ENCODE measurements around the gene PRH1.

PRH1 gene

GRCh38 chr12:10884086-10884725, at the start of gene PRH1:
Gene PRH1, minus strand, starts transcription at chr12:10884255. Its CDS starts 38 bp downstream, at chr12:10884217.
- Mint-ChIP-seq H3K4me1 (peaks cover 5% of the 10 kb centered on the region), H3K27ac (ENCODE audit: low read depth) (no peak within 1 kb of the TSS)

GRCh38 chr12:10928746-10929286, 44.8 kb upstream of the PRH1 start, which contains the start of gene PRH2:
Gene PRH2, plus strand, starts transcription at chr12:10929236. Its CDS starts 38 bp downstream, at chr12:10929274.
- no peaks in the 10 kb centered on the region for H3K27me3 Mint-ChIP-seq
- peaks cover 4% of the 10 kb centered on the region for H3K4me1 Mint-ChIP-seq
- DNase-seq (ENCODE audit: low spot score in 2 of 2) (no peak), ATAC-seq (replicated peaks; ENCODE audit: extremely low read depth, poor library complexity, severe bottlenecking) (no peak)
- no peaks in the 10 kb centered on the region for H3K36me3 Mint-ChIP-seq (ENCODE audit: insufficient read depth)
- no peak within 1 kb of the TSS for H3K27ac Mint-ChIP-seq (ENCODE audit: low read depth)
- no peaks in the 10 kb centered on the region for H3K9me3 Mint-ChIP-seq
- H3K4me3 Mint-ChIP-seq: no peak within 1 kb of the TSS

More at GRCh38 chr12:10884086-10884725, at the start of gene PRH1:
- Mint-ChIP-seq H3K4me3 (no peak within 1 kb of the TSS), H3K9me3 (no peaks in the 10 kb centered on the region), H3K36me3 (ENCODE audit: insufficient read depth) (peaks cover 3% of the 10 kb centered on the region), H3K27me3 (no peaks in the 10 kb centered on the region)
- ATAC-seq (replicated peaks; ENCODE audit: extremely low read depth, poor library complexity, severe bottlenecking): no peak
- DNase-seq (ENCODE audit: low spot score in 2 of 2): no peak

GRCh38 chr12:10926269-10926668, 42.2 kb upstream of the PRH1 start:
- no peak overlapping the region for H3K4me3 Mint-ChIP-seq
- H3K9me3 Mint-ChIP-seq: no peaks in the 10 kb centered on the region
- no peaks in the 10 kb centered on the region for H3K36me3 Mint-ChIP-seq (ENCODE audit: insufficient read depth)
- ATAC-seq (replicated peaks; ENCODE audit: extremely low read depth, poor library complexity, severe bottlenecking) (no peak), DNase-seq (ENCODE audit: low spot score in 2 of 2) (no peak)
- no peaks in the 10 kb centered on the region for H3K27me3 Mint-ChIP-seq
- no peak overlapping the region for H3K27ac Mint-ChIP-seq (ENCODE audit: low read depth)
- no peaks in the 10 kb centered on the region for H3K4me1 Mint-ChIP-seq

- no peaks in the 10 kb centered on the region for H3K4me1 Mint-ChIP-seq
- H3K9me3 Mint-ChIP-seq: no peaks in the 10 kb centered on the region
- no peak overlapping the region for H3K27ac Mint-ChIP-seq (ENCODE audit: low read depth)
- ATAC-seq (replicated peaks; ENCODE audit: extremely low read depth, poor library complexity, severe bottlenecking) (no peak), DNase-seq (ENCODE audit: low spot score in 2 of 2) (no peak)
- H3K27me3 Mint-ChIP-seq: no peaks in the 10 kb centered on the region
- peaks cover 2% of the 10 kb centered on the region for H3K36me3 Mint-ChIP-seq (ENCODE audit: insufficient read depth)
- H3K4me3 Mint-ChIP-seq: no peak overlapping the region
Measured at GRCh38 chr12:10919809-10920208, 35.8 kb upstream of the PRH1 start.

GRCh38 chr12:10910380-10910779, 26.3 kb upstream of the PRH1 start:
- no peak for ATAC-seq (replicated peaks; ENCODE audit: extremely low read depth, poor library complexity, severe bottlenecking)
- no peaks in the 10 kb centered on the region for H3K4me1 Mint-ChIP-seq
- H3K36me3 Mint-ChIP-seq (ENCODE audit: insufficient read depth): no peaks in the 10 kb centered on the region
- no peak for DNase-seq (ENCODE audit: low spot score in 2 of 2)
- no peaks in the 10 kb centered on the region for H3K27me3 Mint-ChIP-seq
- H3K27ac Mint-ChIP-seq (ENCODE audit: low read depth): no peak overlapping the region
- no peaks in the 10 kb centered on the region for H3K9me3 Mint-ChIP-seq
- no peak overlapping the region for H3K4me3 Mint-ChIP-seq

- Mint-ChIP-seq H3K36me3 (ENCODE audit: insufficient read depth) (no peaks in the 10 kb centered on the region), H3K27ac (ENCODE audit: low read depth) (no peak within 1 kb of the TSS), H3K4me3 (no peak within 1 kb of the TSS), H3K27me3 (no peaks in the 10 kb centered on the region), H3K4me1 (no peaks in the 10 kb centered on the region), H3K9me3 (peaks cover 5% of the 10 kb centered on the region)
- ATAC-seq (replicated peaks; ENCODE audit: extremely low read depth, poor library complexity, severe bottlenecking) (no peak), DNase-seq (ENCODE audit: low spot score in 2 of 2) (no peak)
Measured at GRCh38 chr12:10909462-10909861, 25.4 kb upstream of the PRH1 start, which contains the start of gene TAS2R13. Gene TAS2R13, minus strand, starts transcription at chr12:10909562. Its CDS starts 264 bp downstream, at chr12:10909298.

GRCh38 chr12:10904686-10905085, 20.6 kb upstream of the PRH1 start:
- no peak overlapping the region for H3K27ac Mint-ChIP-seq (ENCODE audit: low read depth)
- H3K4me3 Mint-ChIP-seq: no peak overlapping the region
- H3K9me3 Mint-ChIP-seq: peaks cover 18% of the 10 kb centered on the region
- H3K27me3 Mint-ChIP-seq: no peaks in the 10 kb centered on the region
- no peaks in the 10 kb centered on the region for H3K36me3 Mint-ChIP-seq (ENCODE audit: insufficient read depth)
- no peak for DNase-seq (ENCODE audit: low spot score in 2 of 2)
- ATAC-seq (replicated peaks; ENCODE audit: extremely low read depth, poor library complexity, severe bottlenecking): no peak
- H3K4me1 Mint-ChIP-seq: no peaks in the 10 kb centered on the region

- no peaks in the 10 kb centered on the region for H3K36me3 Mint-ChIP-seq (ENCODE audit: insufficient read depth)
- no peak overlapping the region for H3K27ac Mint-ChIP-seq (ENCODE audit: low read depth)
- DNase-seq (ENCODE audit: low spot score in 2 of 2) (no peak), ATAC-seq (replicated peaks; ENCODE audit: extremely low read depth, poor library complexity, severe bottlenecking) (no peak)
- H3K27me3 Mint-ChIP-seq: no peaks in the 10 kb centered on the region
- H3K4me1 Mint-ChIP-seq: no peaks in the 10 kb centered on the region
- no peak overlapping the region for H3K4me3 Mint-ChIP-seq
- peaks cover 18% of the 10 kb centered on the region for H3K9me3 Mint-ChIP-seq
Measured at GRCh38 chr12:10901427-10901826, 17.4 kb upstream of the PRH1 start.

GRCh38 chr12:10900972-10901371, 16.9 kb upstream of the PRH1 start:
- ATAC-seq (replicated peaks; ENCODE audit: extremely low read depth, poor library complexity, severe bottlenecking) (no peak), DNase-seq (ENCODE audit: low spot score in 2 of 2) (no peak)
- Mint-ChIP-seq H3K9me3 (peaks cover 18% of the 10 kb centered on the region), H3K4me3 (no peak overlapping the region), H3K27me3 (no peaks in the 10 kb centered on the region), H3K4me1 (no peaks in the 10 kb centered on the region), H3K27ac (ENCODE audit: low read depth) (no peak overlapping the region), H3K36me3 (ENCODE audit: insufficient read depth) (peaks cover 1% of the 10 kb centered on the region)

GRCh38 chr12:10900530-10900929, 16.5 kb upstream of the PRH1 start:
- ATAC-seq (replicated peaks; ENCODE audit: extremely low read depth, poor library complexity, severe bottlenecking) (no peak), DNase-seq (ENCODE audit: low spot score in 2 of 2) (no peak)
- H3K4me1 Mint-ChIP-seq: no peaks in the 10 kb centered on the region
- H3K27me3 Mint-ChIP-seq: no peaks in the 10 kb centered on the region
- H3K36me3 Mint-ChIP-seq (ENCODE audit: insufficient read depth): peaks cover 2% of the 10 kb centered on the region
- H3K4me3 Mint-ChIP-seq: no peak overlapping the region
- H3K27ac Mint-ChIP-seq (ENCODE audit: low read depth): no peak overlapping the region
- H3K9me3 Mint-ChIP-seq: peaks cover 18% of the 10 kb centered on the region

- H3K36me3 Mint-ChIP-seq (ENCODE audit: insufficient read depth): peaks cover 2% of the 10 kb centered on the region
- H3K27ac Mint-ChIP-seq (ENCODE audit: low read depth): no peak overlapping the region
- no peaks in the 10 kb centered on the region for H3K4me1 Mint-ChIP-seq
- no peaks in the 10 kb centered on the region for H3K27me3 Mint-ChIP-seq
- ATAC-seq (replicated peaks; ENCODE audit: extremely low read depth, poor library complexity, severe bottlenecking): no peak
- no peaks in the 10 kb centered on the region for H3K9me3 Mint-ChIP-seq
- H3K4me3 Mint-ChIP-seq: no peak overlapping the region
- no peak for DNase-seq (ENCODE audit: low spot score in 2 of 2)
Measured at GRCh38 chr12:10896854-10897253, 12.8 kb upstream of the PRH1 start.

GRCh38 chr12:10891937-10892336, 7.9 kb upstream of the PRH1 start:
- peaks cover 2% of the 10 kb centered on the region for H3K36me3 Mint-ChIP-seq (ENCODE audit: insufficient read depth)
- ATAC-seq (replicated peaks; ENCODE audit: extremely low read depth, poor library complexity, severe bottlenecking) (no peak), DNase-seq (ENCODE audit: low spot score in 2 of 2) (no peak)
- H3K4me3 Mint-ChIP-seq: no peak overlapping the region
- no peaks in the 10 kb centered on the region for H3K27me3 Mint-ChIP-seq
- H3K9me3 Mint-ChIP-seq: no peaks in the 10 kb centered on the region
- H3K27ac Mint-ChIP-seq (ENCODE audit: low read depth): no peak overlapping the region
- H3K4me1 Mint-ChIP-seq: no peaks in the 10 kb centered on the region

- DNase-seq (ENCODE audit: low spot score in 2 of 2): no peak
- H3K4me3 Mint-ChIP-seq: no peak overlapping the region
- ATAC-seq (replicated peaks; ENCODE audit: extremely low read depth, poor library complexity, severe bottlenecking): no peak
- no peaks in the 10 kb centered on the region for H3K27me3 Mint-ChIP-seq
- no peaks in the 10 kb centered on the region for H3K9me3 Mint-ChIP-seq
- H3K4me1 Mint-ChIP-seq: peaks cover 5% of the 10 kb centered on the region
- no peak overlapping the region for H3K27ac Mint-ChIP-seq (ENCODE audit: low read depth)
- H3K36me3 Mint-ChIP-seq (ENCODE audit: insufficient read depth): peaks cover 2% of the 10 kb centered on the region
Measured at GRCh38 chr12:10889226-10889625, 5.2 kb upstream of the PRH1 start.
